CD4-positive, alpha-beta memory T cell (primary cell): ENCODE measurements around the gene OR10D3. TPM values are rescaled to one million over a fixed set of nuclear protein-coding genes. Genes with fewer than 3 reads are reported as not detected.

ENCODE experiments used
- CTCF ChIA-PET: fragments of 350-600 bp; sonication (Branson Sonifier 250); formaldehyde crosslinking; loops from one replicate; lab custom pipeline; 2021; ENCODE audit warnings: inconsistent platforms; ENCODE audit not compliant: partially characterized antibody; lab: Charles Lee
- POLR2A ChIA-PET: fragments of 350-600 bp; sonication (Branson Sonifier 250); formaldehyde crosslinking; loops from one replicate; lab custom pipeline; 2021; ENCODE audit not compliant: partially characterized antibody; lab: Charles Lee
- DNase-seq, 5 donors: peaks; one replicate each; pipeline versions ENCODE4 v3.0.0 to v3.0.0-alpha.2; 2020 to 2022; ENCODE audit warnings: mixed read lengths in 1 of 5
- H3K27ac ChIP-seq: one replicate; pipeline ENCODE4 v1.7.0; 2013; ENCODE audit warnings: low read depth, low read length
- H3K27me3 ChIP-seq: 2 replicates; pipeline ENCODE4 v1.7.0; 2013; ENCODE audit warnings: mild to moderate bottlenecking, low read length, moderate library complexity; ENCODE audit not compliant: insufficient read depth
- H3K36me3 ChIP-seq: 2 replicates; pipeline ENCODE4 v1.7.0; 2013; ENCODE audit warnings: mild to moderate bottlenecking, low read length, moderate library complexity; ENCODE audit not compliant: insufficient read depth
- H3K4me1 ChIP-seq: 2 replicates; pipeline ENCODE4 v1.7.0; 2013; ENCODE audit warnings: mild to moderate bottlenecking, low read length, moderate library complexity; ENCODE audit not compliant: insufficient read depth
- H3K4me3 ChIP-seq, 2 donors: one replicate each; pipeline ENCODE4 v1.7.0; 2013; ENCODE audit warnings: low read length in 2 of 2, mild to moderate bottlenecking in 1 of 2
- H3K9me3 ChIP-seq, 2 donors: one replicate each; pipeline ENCODE4 v1.7.0; 2013; ENCODE audit warnings: low read length in 2 of 2, control low read depth in 1 of 2; ENCODE audit not compliant: control insufficient read depth in 1 of 2
- H3K27ac Mint-ChIP-seq, 7 donors: one replicate each; pipeline ENCODE4 v1.8.0; 2020 to 2021; ENCODE audit warnings: mixed read lengths in 7 of 7, mild to moderate bottlenecking in 6 of 7, inconsistent platforms in 3 of 7, moderate library complexity in 3 of 7
- H3K27me3 Mint-ChIP-seq, 2 donors: one replicate each; pipeline ENCODE4 v1.8.0; 2020 to 2021; ENCODE audit warnings: mixed read lengths in 2 of 2
- H3K36me3 Mint-ChIP-seq, 2 donors: one replicate each; pipeline ENCODE4 v1.8.0; 2020 to 2021; ENCODE audit warnings: mixed read lengths in 2 of 2, inconsistent platforms in 1 of 2, mild to moderate bottlenecking in 1 of 2
- H3K4me1 Mint-ChIP-seq, 4 donors: one replicate each; pipeline ENCODE4 v1.8.0; 2020 to 2021; ENCODE audit warnings: mixed read lengths in 4 of 4, mild to moderate bottlenecking in 1 of 4
- H3K4me3 Mint-ChIP-seq, 8 donors: one replicate each; pipeline ENCODE4 v1.8.0; 2020 to 2021; ENCODE audit warnings: mixed read lengths in 8 of 8, mild to moderate bottlenecking in 7 of 8, moderate library complexity in 6 of 8, inconsistent platforms in 3 of 8
- H3K9me3 Mint-ChIP-seq, 8 donors: one replicate each; pipeline ENCODE4 v1.8.0; 2020 to 2021; ENCODE audit warnings: mixed read lengths in 8 of 8, mild to moderate bottlenecking in 5 of 8, inconsistent platforms in 3 of 8, moderate library complexity in 1 of 8
- intact Hi-C: fragments of 100-400 bp; cut with micrococcal nuclease; formaldehyde crosslinking; loops from one replicate; pipeline ENCODE4 v1.15.1; 2023
- polyA plus RNA-seq, 2 donors: library from polyadenylated mRNA; unstranded; fragments of 300-500 nt; fragmentation: Illumina TruSeq; gene quantifications; one replicate each; pipeline ENCODE4 v1.2.3, GENCODE V29; 2021
- total RNA-seq, 2 experiments: library from RNA; stranded (reverse); gene quantifications; one replicate each; pipeline ENCODE4 v1.2.3, GENCODE V29; 2021

Gene OR10D3, protein sequence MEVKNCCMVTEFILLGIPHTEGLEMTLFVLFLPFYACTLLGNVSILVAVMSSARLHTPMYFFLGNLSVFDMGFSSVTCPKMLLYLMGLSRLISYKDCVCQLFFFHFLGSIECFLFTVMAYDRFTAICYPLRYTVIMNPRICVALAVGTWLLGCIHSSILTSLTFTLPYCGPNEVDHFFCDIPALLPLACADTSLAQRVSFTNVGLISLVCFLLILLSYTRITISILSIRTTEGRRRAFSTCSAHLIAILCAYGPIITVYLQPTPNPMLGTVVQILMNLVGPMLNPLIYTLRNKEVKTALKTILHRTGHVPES
- total RNA-seq (not detected), polyA plus RNA-seq (not detected)

GRCh38 chr11:124183068-124183467, at the start of gene OR10D3:
TSS of gene OR10D3 (plus strand) at chr11:124183345. CDS start at chr11:124185270, 1,925 bp downstream.
- no peak within 1 kb of the TSS for H3K27ac Mint-ChIP-seq
- Histone ChIP-seq H3K27me3 (no peaks in the 10 kb centered on the region), H3K4me1 (no peaks in the 10 kb centered on the region), H3K27ac (no peak within 1 kb of the TSS), H3K36me3 (no peaks in the 10 kb centered on the region), H3K9me3 (no peaks in the 10 kb centered on the region), H3K4me3 (no peak within 1 kb of the TSS)
- H3K4me1 Mint-ChIP-seq: no peaks in the 10 kb centered on the region
- peaks cover 2 to 4% of the 10 kb centered on the region in 2 donors for H3K27me3 Mint-ChIP-seq
- intact Hi-C loops: no loop called here
- ChIA-PET POLR2A (no interaction called here), CTCF (no interaction called here)
- H3K9me3 Mint-ChIP-seq: no peaks in the 10 kb centered on the region
- H3K4me3 Mint-ChIP-seq: no peak within 1 kb of the TSS
- H3K36me3 Mint-ChIP-seq: no peaks in the 10 kb centered on the region
- no peak for DNase-seq

GRCh38 chr11:124143034-124143433, 40.1 kb upstream of the OR10D3 start:
- Histone ChIP-seq H3K36me3 (no peaks in the 10 kb centered on the region), H3K4me3 (no peak overlapping the region), H3K27ac (no peak overlapping the region), H3K4me1 (no peaks in the 10 kb centered on the region), H3K27me3 (no peaks in the 10 kb centered on the region), H3K9me3 (no peaks in the 10 kb centered on the region)
- no peaks in the 10 kb centered on the region for H3K4me1 Mint-ChIP-seq
- intact Hi-C loops: no loop called here
- H3K36me3 Mint-ChIP-seq: peaks cover 20 to 61% of the 10 kb centered on the region in 2 donors
- DNase-seq: no peak
- H3K9me3 Mint-ChIP-seq: peaks cover 0 to 13% (median 7%) of the 10 kb centered on the region in 8 donors
- no peak overlapping the region for H3K4me3 Mint-ChIP-seq
- ChIA-PET POLR2A (no interaction called here), CTCF (no interaction called here)
- no peaks in the 10 kb centered on the region for H3K27me3 Mint-ChIP-seq
- H3K27ac Mint-ChIP-seq: no peak overlapping the region

DNA sequence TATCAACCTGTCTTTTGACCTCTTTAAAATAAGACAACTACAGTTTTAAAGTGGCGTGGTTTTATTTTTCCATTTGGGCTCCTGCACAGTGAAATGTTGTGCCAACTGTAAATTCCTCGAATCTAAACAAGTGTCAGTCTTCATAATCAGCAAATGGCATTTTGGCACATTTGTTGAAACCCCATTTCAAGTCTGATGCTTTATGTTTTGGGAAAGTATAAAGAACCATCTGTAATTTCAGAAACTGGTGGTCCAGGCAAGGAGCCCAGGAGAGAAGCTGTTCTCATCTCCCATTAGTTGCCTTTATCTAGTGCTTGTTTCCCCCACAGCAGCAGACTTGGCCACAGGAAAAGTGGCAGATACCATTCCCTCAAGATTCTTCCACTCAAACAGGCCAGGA, 35.2 kb upstream of the OR10D3 start:
- H3K27ac ChIP-seq: no peak overlapping the region
- Mint-ChIP-seq H3K4me3 (no peak overlapping the region), H3K4me1 (no peaks in the 10 kb centered on the region)

DNA sequence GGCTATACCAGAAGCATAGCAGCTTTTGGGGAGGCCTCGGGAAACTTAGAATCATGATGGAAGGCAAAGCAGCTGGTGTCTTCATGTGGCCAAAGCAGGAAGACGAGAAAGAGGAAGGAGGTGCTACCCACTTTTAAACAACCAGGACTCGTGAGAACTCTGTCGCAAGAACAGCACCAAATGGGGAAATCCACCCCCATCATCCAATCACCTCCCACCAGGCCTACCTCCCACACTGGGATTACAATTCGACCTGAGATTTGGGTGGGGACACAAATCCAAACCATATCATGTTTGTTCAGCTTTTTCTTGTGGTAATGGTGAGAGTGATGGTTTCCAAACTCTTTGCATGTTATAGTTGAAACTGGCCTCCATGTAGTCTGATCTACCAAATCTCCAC, 32.5 kb upstream of the OR10D3 start:
- intact Hi-C loops: no loop called here
- Mint-ChIP-seq H3K4me1 (no peaks in the 10 kb centered on the region), H3K27me3 (no peaks in the 10 kb centered on the region), H3K27ac (no peak overlapping the region), H3K4me3 (no peak overlapping the region), H3K9me3 (peaks cover 0 to 2% (median 0%) of the 10 kb centered on the region in 8 donors), H3K36me3 (peaks cover 0 to 9% of the 10 kb centered on the region in 2 donors)
- Histone ChIP-seq H3K4me1 (no peaks in the 10 kb centered on the region), H3K4me3 (no peak overlapping the region), H3K27ac (no peak overlapping the region), H3K36me3 (no peaks in the 10 kb centered on the region), H3K27me3 (no peaks in the 10 kb centered on the region), H3K9me3 (no peaks in the 10 kb centered on the region)
- DNase-seq: no peak
- POLR2A ChIA-PET: no interaction called here
- CTCF ChIA-PET: no interaction called here

More for the DNA sequence above, 35.2 kb upstream of the OR10D3 start:
- Histone ChIP-seq H3K4me3 (no peak overlapping the region), H3K27me3 (no peaks in the 10 kb centered on the region), H3K4me1 (no peaks in the 10 kb centered on the region), H3K36me3 (no peaks in the 10 kb centered on the region), H3K9me3 (no peaks in the 10 kb centered on the region)
- no peak for DNase-seq
- Mint-ChIP-seq H3K27me3 (no peaks in the 10 kb centered on the region), H3K9me3 (peaks cover 0 to 2% (median 0%) of the 10 kb centered on the region in 8 donors), H3K27ac (no peak overlapping the region), H3K36me3 (peaks cover 2 to 20% of the 10 kb centered on the region in 2 donors)
- ChIA-PET CTCF (no interaction called here), POLR2A (no interaction called here)
- intact Hi-C loops: no loop called here

- H3K27ac ChIP-seq: no peak overlapping the region
- H3K9me3 ChIP-seq: no peaks in the 10 kb centered on the region
- ChIA-PET CTCF (no interaction called here), POLR2A (no interaction called here)
- H3K36me3 ChIP-seq: no peaks in the 10 kb centered on the region
- Mint-ChIP-seq H3K4me1 (no peaks in the 10 kb centered on the region), H3K27me3 (peaks cover 0 to 5% of the 10 kb centered on the region in 2 donors), H3K4me3 (no peak overlapping the region), H3K27ac (no peak overlapping the region), H3K9me3 (peaks cover 0 to 2% (median 0%) of the 10 kb centered on the region in 8 donors), H3K36me3 (no peaks in the 10 kb centered on the region)
- H3K4me1 ChIP-seq: no peaks in the 10 kb centered on the region
- H3K4me3 ChIP-seq: no peak overlapping the region
- H3K27me3 ChIP-seq: no peaks in the 10 kb centered on the region
- intact Hi-C loops: no loop called here
- no peak for DNase-seq
Measured at GRCh38 chr11:124152770-124153407, 30.3 kb upstream of the OR10D3 start.

DNA sequence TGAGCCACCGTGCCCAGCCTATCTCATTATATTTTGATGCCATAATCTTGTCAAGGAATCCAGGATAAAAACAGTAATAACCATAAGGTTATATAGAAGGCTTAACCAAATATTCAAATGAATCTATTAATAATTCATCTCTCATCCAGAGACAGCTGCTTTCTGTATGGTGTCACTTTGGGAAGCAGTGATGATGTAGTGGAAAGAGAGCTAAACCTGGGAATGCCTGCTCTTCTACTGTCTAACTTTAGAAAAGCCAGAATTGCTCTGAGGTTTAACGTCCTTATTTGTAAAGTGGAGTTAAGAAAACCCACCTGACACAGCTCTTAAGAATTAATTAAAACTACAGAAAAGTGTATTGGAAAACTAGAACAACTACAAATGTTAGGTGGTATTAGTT, 29.3 kb upstream of the OR10D3 start:
- Histone ChIP-seq H3K9me3 (no peaks in the 10 kb centered on the region), H3K27ac (no peak overlapping the region), H3K27me3 (no peaks in the 10 kb centered on the region), H3K4me3 (no peak overlapping the region), H3K36me3 (no peaks in the 10 kb centered on the region), H3K4me1 (no peaks in the 10 kb centered on the region)
- ChIA-PET POLR2A (no interaction called here), CTCF (interaction anchor here (1.1 kb wide), 1 partner anchor 85 kb away, joined by 4 read pairs; no protein-coding TSS in a partner anchor)
- Mint-ChIP-seq H3K27ac (no peak overlapping the region), H3K4me3 (no peak overlapping the region), H3K27me3 (peaks cover 0 to 5% of the 10 kb centered on the region in 2 donors), H3K9me3 (peaks cover 0 to 2% (median 0%) of the 10 kb centered on the region in 8 donors), H3K4me1 (no peaks in the 10 kb centered on the region), H3K36me3 (no peaks in the 10 kb centered on the region)
- no peak for DNase-seq
- intact Hi-C loops: no loop called here

GRCh38 chr11:124159481-124159880, 23.7 kb upstream of the OR10D3 start:
- Mint-ChIP-seq H3K9me3 (peaks cover 0 to 4% (median 0%) of the 10 kb centered on the region in 8 donors), H3K36me3 (no peaks in the 10 kb centered on the region), H3K27me3 (peaks cover 2 to 13% of the 10 kb centered on the region in 2 donors), H3K27ac (no peak overlapping the region), H3K4me3 (no peak overlapping the region), H3K4me1 (no peaks in the 10 kb centered on the region)
- intact Hi-C loops: no loop called here
- H3K4me1 ChIP-seq: no peaks in the 10 kb centered on the region
- no peaks in the 10 kb centered on the region for H3K27me3 ChIP-seq
- no peak for DNase-seq
- H3K36me3 ChIP-seq: no peaks in the 10 kb centered on the region
- H3K27ac ChIP-seq: no peak overlapping the region
- CTCF ChIA-PET: no interaction called here
- H3K9me3 ChIP-seq: no peaks in the 10 kb centered on the region
- POLR2A ChIA-PET: no interaction called here
- no peak overlapping the region for H3K4me3 ChIP-seq
